GM21786 (cell line): ENCODE results near the gene CCDC28A.
A peak's percentile ranks its signal among the peaks of the same experiment; 100 is the strongest.
"Not testable (repeated sequence)": the region's sequence is repeated elsewhere in the genome, so short reads cannot be mapped to it uniquely, and the experiment has no call there.

Source experiments
- ATAC-seq: cut with Tn5 transposase; IDR thresholded peaks from one replicate; pipeline ENCODE4 v1.9.1; 2021; ENCODE audit not compliant: unreplicated experiment

The CCDC28A gene

DNA sequence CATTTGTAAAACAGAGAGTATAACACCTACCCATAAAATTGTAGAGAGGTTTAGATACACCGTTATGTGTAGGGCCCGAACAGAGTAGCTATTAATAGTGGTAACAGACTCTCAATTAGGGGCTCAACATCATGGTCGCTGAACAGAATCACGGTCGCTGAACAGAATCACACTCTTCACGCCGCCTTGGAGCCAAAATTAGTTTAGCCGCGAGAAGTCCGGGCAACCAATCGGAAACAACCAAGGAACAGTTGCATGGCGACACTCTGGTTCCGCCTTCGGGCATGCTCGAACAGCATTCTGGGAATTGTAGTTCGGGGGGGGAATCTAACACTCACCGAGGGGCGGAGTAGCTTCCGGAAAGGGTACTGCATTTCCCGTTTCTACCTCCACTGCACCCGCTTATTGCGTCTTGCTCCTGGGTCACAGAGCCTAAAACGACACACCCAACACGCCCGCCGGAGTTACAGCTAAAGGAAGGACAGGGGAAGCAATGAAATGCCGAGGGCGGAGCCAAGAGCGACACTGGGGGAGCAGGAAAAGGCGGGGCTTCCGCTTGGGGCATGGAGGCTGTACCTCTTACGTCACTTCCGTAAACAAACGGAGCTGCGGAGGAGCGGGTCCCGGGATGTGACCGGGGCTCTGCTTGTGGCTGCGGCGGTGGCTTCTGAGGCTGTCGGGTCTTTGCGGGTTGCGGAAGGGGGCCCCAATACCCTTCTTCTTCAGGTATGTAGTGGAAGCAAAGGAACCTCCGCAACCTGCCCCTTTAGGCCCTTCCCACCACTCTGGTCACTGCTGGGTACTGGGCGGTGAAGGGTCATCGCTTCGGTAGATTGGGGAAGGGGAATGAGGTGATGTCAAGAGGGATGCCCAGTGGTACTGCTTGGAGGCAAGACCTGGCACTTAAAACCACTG, at the start of gene CCDC28A:
TSS of gene CCDC28A (plus strand) at position 593 of the 915 bp plus-strand sequence. CDS start 2,352 bp downstream, outside the sequence.
- peak; percentile 91 for ATAC-seq

DNA sequence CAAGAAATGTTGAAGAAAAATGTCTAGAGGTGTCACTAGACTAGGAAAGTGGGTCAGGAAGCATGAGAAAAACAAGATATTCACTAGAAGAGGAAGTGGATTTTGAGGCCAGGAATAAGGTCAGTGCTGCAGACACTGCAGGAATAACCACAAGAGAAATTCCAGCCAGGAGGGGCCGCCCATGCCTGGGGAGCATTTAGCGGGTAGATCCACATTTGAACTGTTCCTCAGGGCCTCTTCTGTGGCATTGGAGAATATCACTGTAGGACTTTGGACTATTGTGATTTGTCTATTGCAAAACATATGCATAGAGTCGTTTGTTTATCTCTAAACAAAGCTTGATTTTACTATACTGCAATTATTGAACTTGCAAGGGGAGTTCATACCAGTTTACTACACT, 49.6 kb upstream of the CCDC28A start:
- ATAC-seq: no peak

DNA sequence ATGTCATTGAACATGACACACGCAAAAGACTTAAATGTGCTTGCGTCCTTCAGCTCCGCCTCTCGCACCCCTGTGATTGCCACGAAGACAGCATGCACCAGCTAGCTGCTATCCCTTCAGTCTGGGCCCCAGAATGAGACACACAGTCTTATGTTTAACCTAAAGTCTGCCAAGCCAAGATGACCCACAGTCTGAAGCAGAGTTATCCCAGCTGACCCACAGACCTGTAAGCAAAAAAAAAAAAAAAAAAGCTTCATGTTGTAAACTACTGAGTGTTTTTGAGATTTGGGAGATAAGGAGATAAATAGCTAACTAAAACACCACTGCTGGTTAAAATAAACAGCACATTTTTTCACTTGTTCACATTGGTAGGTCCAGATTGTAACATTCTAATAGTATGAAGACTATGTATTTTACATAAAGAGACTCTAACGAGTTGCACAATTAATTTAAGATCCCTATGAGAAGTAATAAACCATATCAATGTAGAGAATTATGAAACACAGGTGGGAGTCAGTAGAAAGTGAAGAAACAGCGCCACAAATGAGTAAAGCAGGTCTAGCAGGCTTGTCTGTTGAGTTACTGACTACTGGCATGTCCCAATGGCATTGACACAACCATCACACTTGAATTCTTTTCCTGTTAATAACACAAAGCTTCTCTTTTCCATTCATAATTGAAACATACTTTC, 47.4 kb upstream of the CCDC28A start:
- no peak for ATAC-seq

DNA sequence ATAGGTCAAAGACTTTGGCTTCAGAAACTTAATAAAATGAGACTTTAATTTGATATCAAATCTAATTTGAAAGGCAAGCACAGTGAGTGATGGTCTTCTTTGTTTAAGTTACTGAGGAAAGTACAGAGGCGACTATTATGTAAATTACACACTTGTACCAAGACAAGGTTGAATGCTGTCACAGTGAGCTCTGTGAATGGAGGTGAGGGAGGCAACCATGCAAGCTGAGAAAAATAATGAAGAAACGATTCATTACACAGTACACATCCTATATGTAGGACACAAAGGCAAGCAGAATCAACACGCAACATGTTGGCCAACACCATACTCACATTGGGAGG, 46.8 kb upstream of the CCDC28A start:
- no peak for ATAC-seq

DNA sequence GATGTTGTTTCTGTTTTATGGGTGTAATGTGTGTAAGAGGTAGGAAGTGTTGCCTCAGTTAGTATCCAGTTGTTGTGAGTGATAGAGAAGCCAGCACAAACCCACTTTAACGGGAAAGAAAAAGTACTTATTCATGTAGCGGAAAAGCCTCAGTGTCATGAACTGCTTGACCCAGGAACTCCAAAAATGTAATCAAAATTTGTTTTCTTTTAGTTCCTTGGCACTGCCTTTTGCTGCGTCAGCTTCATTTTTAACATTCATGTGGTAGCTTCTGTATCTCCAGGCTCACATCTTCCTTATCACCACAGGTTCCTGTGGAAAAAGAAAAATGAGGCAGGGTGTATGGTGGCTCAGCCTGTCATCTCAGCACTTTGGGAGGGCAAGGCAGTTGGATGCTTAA, 46.4 kb upstream of the CCDC28A start:
- ATAC-seq: no peak

DNA sequence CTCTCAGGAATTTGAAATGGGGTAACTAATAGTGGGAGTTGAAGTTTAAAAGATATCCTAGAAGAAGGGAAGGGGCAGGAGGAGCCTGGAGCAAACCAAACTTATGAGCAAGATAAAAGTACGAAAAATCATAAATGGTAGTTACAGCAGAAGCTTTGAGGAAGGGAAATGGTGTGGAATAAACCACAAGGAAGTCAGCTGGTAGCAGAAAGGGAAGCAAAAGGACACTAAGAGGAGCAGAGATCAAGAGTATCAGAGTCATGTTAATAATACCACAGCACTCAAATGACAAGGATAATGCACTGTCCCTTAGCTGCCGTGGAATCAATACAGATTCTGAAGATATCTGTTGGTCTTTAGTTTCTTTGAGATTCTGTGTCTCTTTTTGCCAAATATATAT, 44.9 kb upstream of the CCDC28A start:
- no peak for ATAC-seq

DNA sequence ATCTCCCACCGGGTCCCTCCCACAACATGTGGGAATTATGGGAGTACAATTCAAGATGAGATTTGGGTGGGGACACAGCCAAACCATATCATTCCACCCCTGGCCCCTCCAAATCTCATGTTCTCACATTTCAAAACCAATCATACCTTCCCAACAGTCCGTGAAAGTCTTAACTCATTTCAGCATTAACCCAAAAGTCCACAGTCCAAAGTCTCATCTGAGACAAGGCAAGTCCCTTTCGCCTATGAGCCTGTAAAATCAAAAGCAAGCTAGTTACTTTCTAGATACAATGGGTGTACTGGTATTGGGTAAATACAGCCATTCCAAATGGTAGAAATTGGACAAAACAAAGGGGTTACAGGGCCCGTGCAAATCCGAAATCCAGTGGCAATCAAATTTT, 43.5 kb upstream of the CCDC28A start:
- not testable (repeated sequence) for ATAC-seq

GRCh38 chr6:138734585-138734984, 39.0 kb upstream of the CCDC28A start:
- no peak for ATAC-seq

DNA sequence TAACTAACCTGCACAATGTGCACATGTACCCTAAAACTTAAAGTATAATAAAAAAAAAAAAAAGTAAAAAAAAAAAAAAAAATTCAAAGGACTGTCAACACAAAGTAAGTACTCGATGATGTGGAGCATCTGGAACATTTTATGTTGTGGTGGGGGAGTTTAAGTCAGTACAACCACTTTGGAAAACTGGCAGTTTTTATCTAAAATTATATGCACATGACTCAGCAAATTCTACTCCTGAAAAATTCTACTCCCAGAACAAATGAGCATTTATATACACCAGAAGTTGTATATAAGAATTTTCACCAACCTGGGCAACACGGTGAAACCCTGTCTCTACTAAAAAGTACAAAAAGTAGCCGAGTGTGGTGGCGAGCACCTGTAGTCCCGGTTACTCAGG, 36.9 kb upstream of the CCDC28A start:
- no peak for ATAC-seq

GRCh38 chr6:138752017-138752416, 21.6 kb upstream of the CCDC28A start:
- ATAC-seq: no peak

DNA sequence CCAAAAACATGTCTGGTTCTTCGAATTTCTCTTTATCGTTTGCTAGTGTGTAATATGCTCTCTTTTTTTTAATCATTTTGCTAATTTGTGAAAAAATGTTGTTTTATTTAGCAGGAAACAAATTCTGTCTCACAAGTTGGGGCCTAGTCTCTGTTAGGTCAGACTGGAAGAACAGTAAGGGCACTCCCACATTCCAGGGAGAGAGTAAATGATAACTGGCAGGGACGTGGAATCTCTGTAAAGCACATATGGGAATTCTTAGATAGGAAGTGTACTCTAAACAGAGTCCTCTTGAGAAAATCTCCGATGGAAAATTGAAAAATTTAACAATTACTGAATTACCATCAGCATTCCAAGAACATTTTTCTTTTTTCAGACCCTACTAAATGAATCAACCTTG, 16.4 kb upstream of the CCDC28A start:
- no peak for ATAC-seq

- no peak for ATAC-seq
These were observed 7.5 kb upstream of the CCDC28A start for GRCh38 chr6:138765896-138766655.

DNA sequence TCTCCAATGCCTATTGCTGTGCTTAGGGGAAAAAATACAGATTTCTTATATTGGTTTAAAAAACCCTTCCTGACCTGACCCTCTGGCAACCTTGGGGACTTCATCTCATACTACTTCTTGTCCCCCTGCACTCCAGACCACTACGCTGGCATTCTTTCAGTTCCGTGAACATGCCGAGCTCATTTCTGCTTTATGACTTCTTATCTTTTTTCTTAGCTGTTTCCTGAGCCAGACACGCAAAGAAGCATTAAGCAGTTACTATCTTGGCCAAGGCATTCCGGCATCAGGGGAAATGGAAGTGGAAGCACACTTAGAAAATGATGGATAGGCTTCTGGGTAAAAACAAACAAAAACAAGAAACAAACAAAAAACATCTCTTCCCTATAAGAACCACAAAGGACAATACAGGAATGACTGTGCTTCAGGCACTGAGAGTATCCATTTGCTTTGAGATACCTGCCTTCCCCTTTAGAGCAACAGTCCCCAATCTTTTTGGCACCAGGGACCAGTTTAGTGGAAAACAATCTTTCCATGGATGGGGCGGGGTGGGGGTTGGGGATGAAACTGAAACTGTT, 4.4 kb upstream of the CCDC28A start:
- ATAC-seq: no peak

GRCh38 chr6:138772596-138773176, 883 bp upstream of the CCDC28A start:
- no peak for ATAC-seq

DNA sequence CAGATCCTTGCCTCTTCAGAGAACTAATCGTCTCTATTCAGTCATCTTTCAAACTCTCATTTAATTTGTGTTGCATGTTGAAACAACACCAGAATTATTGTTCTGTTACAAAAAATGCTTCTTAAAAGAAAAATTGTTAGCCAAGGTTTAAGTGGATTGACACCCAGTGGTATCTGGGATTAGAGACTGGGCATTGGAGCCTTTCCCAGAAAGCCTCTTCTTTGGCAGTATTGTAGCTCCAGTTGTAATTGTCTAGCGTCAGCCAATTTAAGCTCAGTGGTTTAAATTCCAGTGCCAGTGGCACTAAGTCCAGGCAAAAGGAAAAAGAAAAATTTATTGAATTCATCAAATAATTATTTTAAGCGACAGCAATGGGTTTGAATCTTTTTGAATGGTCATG, 801 bp downstream of the CCDC28A start:
- ATAC-seq: no peak

- no peak for ATAC-seq
These were observed 3.1 kb downstream of the CCDC28A start for GRCh38 chr6:138776659-138777058.

DNA sequence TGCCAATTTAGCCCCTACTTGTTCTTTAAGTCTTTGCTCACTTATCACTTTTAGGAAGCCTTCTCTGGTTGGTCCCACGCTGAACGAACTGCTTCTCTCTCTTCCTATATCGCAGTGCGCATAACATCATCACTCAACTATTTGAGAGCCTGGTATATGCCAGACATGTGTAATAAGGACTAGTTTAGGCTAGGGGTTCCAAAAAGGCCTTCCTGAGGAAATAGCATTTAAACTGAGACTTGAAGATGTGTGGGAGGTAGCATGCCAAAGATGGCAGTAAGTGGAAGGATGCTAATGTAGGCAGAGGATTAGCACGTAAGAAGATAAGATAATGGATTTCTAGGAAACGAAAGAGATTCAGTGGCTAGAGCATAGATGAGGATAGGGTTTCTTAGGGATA, 4.8 kb downstream of the CCDC28A start:
- no peak for ATAC-seq

DNA sequence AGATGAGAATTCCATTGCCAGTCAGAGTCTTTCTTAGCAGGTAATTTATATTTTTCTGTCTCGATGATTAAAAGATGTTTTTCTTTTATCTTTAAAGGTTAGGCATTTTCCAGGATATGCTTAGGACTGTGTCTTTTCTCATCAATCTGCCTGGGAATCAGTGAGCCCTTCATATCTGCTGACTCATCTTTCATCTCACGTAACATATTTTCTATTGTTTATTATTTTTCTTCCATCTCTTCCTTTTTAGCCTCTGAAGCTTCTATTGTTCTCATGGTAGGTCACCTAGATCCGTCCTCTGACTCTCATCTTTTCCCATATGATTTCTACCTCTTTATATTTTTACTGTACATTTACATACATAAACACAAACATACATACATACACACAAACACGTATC, 8.7 kb downstream of the CCDC28A start:
- no peak for ATAC-seq

DNA sequence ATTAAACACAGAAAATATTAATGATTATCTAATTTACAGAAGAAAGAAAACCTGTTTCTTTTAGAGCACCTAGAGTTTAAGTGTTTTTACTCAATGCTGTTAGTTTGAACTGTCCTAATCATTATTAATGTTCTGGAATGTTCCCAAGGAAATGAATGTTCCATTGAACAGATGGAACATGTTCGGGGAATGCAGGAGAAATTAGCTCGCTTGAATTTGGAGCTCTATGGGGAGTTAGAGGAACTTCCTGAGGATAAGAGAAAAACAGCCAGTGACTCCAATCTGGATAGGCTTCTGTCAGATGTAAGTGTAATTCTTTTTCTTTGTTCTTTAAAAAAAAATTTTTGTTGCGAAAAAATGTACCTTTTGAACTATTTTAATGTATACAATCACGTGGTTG, 11.5 kb downstream of the CCDC28A start:
- no peak for ATAC-seq

- no peak for ATAC-seq
These were observed 12.4 kb downstream of the CCDC28A start for GRCh38 chr6:138785980-138786379.

GRCh38 chr6:138787138-138787537, 13.6 kb downstream of the CCDC28A start:
- no peak for ATAC-seq
